HEK293 (cell line): Measurements from ENCODE around the gene ABI3.

Source experiments
- ATF2 ChIP-seq: fragments of 450-650 bp; formaldehyde crosslinking; IDR thresholded peaks from 2 replicates; pipeline ENCODE4 v1.5.1; 2016; ENCODE audit warnings: missing biosample characterization, missing genetic modification characterization, low read depth
- FEZF1 ChIP-seq: fragments of 450-650 bp; formaldehyde crosslinking; IDR thresholded peaks from 2 replicates; pipeline ENCODE4 v1.5.1; 2016; ENCODE audit warnings: missing biosample characterization, missing genetic modification characterization
- GLIS2 ChIP-seq: fragments of 450-650 bp; formaldehyde crosslinking; IDR thresholded peaks from 2 replicates; pipeline ENCODE4 v1.5.1; 2016; ENCODE audit warnings: missing biosample characterization, missing genetic modification characterization
- HIC1 ChIP-seq: fragments of 450-650 bp; formaldehyde crosslinking; IDR thresholded peaks from 2 replicates; pipeline ENCODE4 v1.5.1; 2016; ENCODE audit warnings: missing biosample characterization, missing genetic modification characterization
- KLF10 ChIP-seq: fragments of 450-650 bp; IDR thresholded peaks from 2 replicates; pipeline ENCODE4 v1.5.1; 2018; ENCODE audit warnings: missing biosample characterization, mild to moderate bottlenecking, missing genetic modification characterization
- KLF16 ChIP-seq: fragments of 450-650 bp; formaldehyde crosslinking; IDR thresholded peaks from 2 replicates; pipeline ENCODE4 v1.5.1; 2017; ENCODE audit warnings: missing biosample characterization, missing genetic modification characterization
- MEIS1 ChIP-seq: sonication (generic); formaldehyde crosslinking; IDR thresholded peaks from 2 replicates; pipeline ENCODE4 v1.8.1; 2022; ENCODE audit warnings: missing genetic modification reagents, mild to moderate bottlenecking, borderline replicate concordance
- PRDM4 ChIP-seq: fragments of 450-650 bp; formaldehyde crosslinking; IDR thresholded peaks from 2 replicates; pipeline ENCODE4 v1.5.1; 2017; ENCODE audit warnings: missing biosample characterization, missing genetic modification characterization
- SP3 ChIP-seq: fragments of 450-650 bp; formaldehyde crosslinking; IDR thresholded peaks from 2 replicates; pipeline ENCODE4 v1.5.1; 2016; ENCODE audit warnings: missing biosample characterization, missing genetic modification characterization
- TRIM28 ChIP-seq: IDR thresholded peaks from 2 replicates; pipeline ENCODE4 v1.6.1; 2011; ENCODE audit warnings: low read length, control low read depth, borderline replicate concordance
- WT1 ChIP-seq: fragments of 450-650 bp; formaldehyde crosslinking; IDR thresholded peaks from 2 replicates; pipeline ENCODE4 v1.5.1; 2016; ENCODE audit warnings: missing biosample characterization, missing genetic modification characterization
- YY1 ChIP-seq: fragments of 450-650 bp; formaldehyde crosslinking; IDR thresholded peaks from 2 replicates; pipeline ENCODE4 v1.5.1; 2018; ENCODE audit warnings: missing biosample characterization, missing genetic modification characterization
- ZBTB10 ChIP-seq: fragments of 450-650 bp; formaldehyde crosslinking; IDR thresholded peaks from 2 replicates; pipeline ENCODE4 v1.5.1; 2016; ENCODE audit warnings: missing biosample characterization, missing genetic modification characterization
- ZBTB17 ChIP-seq: fragments of 450-650 bp; formaldehyde crosslinking; IDR thresholded peaks from 2 replicates; pipeline ENCODE4 v1.5.1; 2016; ENCODE audit warnings: missing biosample characterization, missing genetic modification characterization
- ZBTB26 ChIP-seq: fragments of 450-650 bp; formaldehyde crosslinking; optimal IDR thresholded peaks from 2 replicates; pipeline ENCODE3; 2016; ENCODE audit warnings: missing biosample characterization, mild to moderate bottlenecking, missing genetic modification characterization
- ZNF114 ChIP-seq: fragments of 450-650 bp; formaldehyde crosslinking; IDR thresholded peaks from 2 replicates; pipeline ENCODE4 v1.5.0; 2017; ENCODE audit warnings: missing biosample characterization, missing genetic modification characterization
- ZNF16 ChIP-seq: fragments of 450-650 bp; formaldehyde crosslinking; IDR thresholded peaks from 2 replicates; pipeline ENCODE4 v1.5.1; 2016; ENCODE audit warnings: low read depth, missing biosample characterization, missing genetic modification characterization
- ZNF202 ChIP-seq: fragments of 450-650 bp; formaldehyde crosslinking; IDR thresholded peaks from 2 replicates; pipeline ENCODE4 v1.5.1; 2016; ENCODE audit warnings: missing biosample characterization, missing genetic modification characterization, borderline replicate concordance
- ZNF248 ChIP-seq: fragments of 450-650 bp; formaldehyde crosslinking; IDR thresholded peaks from 2 replicates; pipeline ENCODE4 v1.5.1; 2017; ENCODE audit warnings: missing biosample characterization, missing genetic modification characterization
- ZNF341 ChIP-seq: fragments of 450-650 bp; formaldehyde crosslinking; IDR thresholded peaks from 2 replicates; pipeline ENCODE4; 2016; ENCODE audit warnings: low read depth, missing biosample characterization, missing genetic modification characterization
- ZNF48 ChIP-seq: fragments of 450-650 bp; formaldehyde crosslinking; IDR thresholded peaks from 2 replicates; pipeline ENCODE4 v1.5.1; 2016; ENCODE audit warnings: missing biosample characterization, missing genetic modification characterization
- ZNF580 ChIP-seq: fragments of 450-650 bp; formaldehyde crosslinking; IDR thresholded peaks from 2 replicates; pipeline ENCODE4 v1.5.1; 2016; ENCODE audit warnings: missing biosample characterization, missing genetic modification characterization
- ZNF626 ChIP-seq: fragments of 450-650 bp; sonication (Bioruptor Pico); formaldehyde crosslinking; IDR thresholded peaks from 2 replicates; pipeline ENCODE4 v1.5.1; 2018; ENCODE audit warnings: missing biosample characterization, missing genetic modification characterization, inconsistent platforms
- ZNF639 ChIP-seq: fragments of 450-650 bp; formaldehyde crosslinking; IDR thresholded peaks from 2 replicates; pipeline ENCODE4 v1.5.1; 2016; ENCODE audit warnings: missing biosample characterization, missing genetic modification characterization
- ZNF664 ChIP-seq: fragments of 450-650 bp; formaldehyde crosslinking; IDR thresholded peaks from 2 replicates; pipeline ENCODE4 v1.5.1; 2016; ENCODE audit warnings: missing biosample characterization, missing genetic modification characterization
- ZNF670 ChIP-seq: fragments of 450-650 bp; formaldehyde crosslinking; IDR thresholded peaks from 2 replicates; pipeline ENCODE4 v1.5.1; 2016; ENCODE audit warnings: missing biosample characterization, missing genetic modification characterization, low read depth
- ZNF837 ChIP-seq: fragments of 450-650 bp; formaldehyde crosslinking; IDR thresholded peaks from 2 replicates; pipeline ENCODE4 v1.5.1; 2016; ENCODE audit warnings: missing biosample characterization, missing genetic modification characterization
- ZSCAN23 ChIP-seq: fragments of 450-650 bp; formaldehyde crosslinking; IDR thresholded peaks from 2 replicates; pipeline ENCODE4 v1.5.1; 2016; ENCODE audit warnings: missing biosample characterization, missing genetic modification characterization

Gene ABI3

GRCh38 chr17:49191917-49192741 lies 18.4 kb upstream of the ABI3 start (continued):
- TF ChIP-seq ZNF670 (tag by site-specific recombination) (no peak), ZBTB26 (tag by site-specific recombination) (peak; percentile 73), ZNF664 (tag by site-specific recombination) (peak; percentile 18; the same call in 1 of the 2 replicates), ZNF580 (tag by site-specific recombination) (peak; percentile 78), ZNF341 (tag by site-specific recombination) (no peak), KLF10 (peak; percentile 71; the same call in 1 of the 2 replicates), ZNF16 (tag by site-specific recombination) (no peak), GLIS2 (tag by site-specific recombination) (peak; percentile 41), ATF2 (tag by site-specific recombination) (no peak), ZNF626 (no peak), ZBTB17 (tag by site-specific recombination) (peak; percentile 56), FEZF1 (no peak; the same call in 1 of the 2 replicates), YY1 (peak; percentile 71), MEIS1 (CRISPR knock-in tag) (no peak), TRIM28 (no peak; the same call in 1 of the 2 replicates), SP3 (tag by site-specific recombination) (no peak), ZBTB10 (tag by site-specific recombination) (peak; percentile 81), WT1 (tag by site-specific recombination) (peak; percentile 52; the same call in 1 of the 2 replicates), KLF16 (peak; percentile 79), ZNF48 (tag by site-specific recombination) (no peak), ZNF248 (tag by site-specific recombination) (no peak), ZNF114 (tag by site-specific recombination) (no peak), ZSCAN23 (tag by site-specific recombination) (peak; percentile 83; the same call in 1 of the 2 replicates), ZNF639 (tag by site-specific recombination) (peak; percentile 82), PRDM4 (peak; percentile 50; the same call in 1 of the 2 replicates), HIC1 (tag by site-specific recombination) (no peak), ZNF837 (tag by site-specific recombination) (no peak), ZNF202 (tag by site-specific recombination) (no peak)
